ENCODE data around the gene RNF130.
"Not testable (repeated sequence)": the region's sequence is repeated elsewhere in the genome, so short reads cannot be mapped to it uniquely, and the experiment has no call there.

RNF130 gene

GRCh38 chr5:179967489-179967888 is 104.1 kb downstream of the RNF130 start:
- DNase-seq: no peak

DNA sequence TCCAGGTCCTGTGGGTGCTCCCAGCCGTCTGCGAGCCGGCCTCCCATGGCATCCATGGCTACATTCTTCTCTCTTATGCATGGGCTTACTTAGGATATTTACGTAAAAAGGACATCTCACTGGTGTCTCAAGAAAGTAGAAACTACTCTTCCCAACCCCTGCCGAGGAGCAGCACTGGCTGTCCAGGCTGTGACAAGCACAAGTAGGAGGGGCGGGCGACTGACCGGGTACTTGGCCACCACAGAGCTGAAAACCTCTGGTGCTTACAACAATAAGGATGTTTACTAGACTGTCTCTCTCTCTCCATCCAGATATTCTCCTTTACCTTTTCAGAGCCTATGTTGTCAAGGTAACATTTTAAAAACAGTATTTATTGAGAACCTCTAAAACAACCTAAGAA is 107.5 kb downstream of the RNF130 start:
- peak; percentile 50 for DNase-seq

DNA sequence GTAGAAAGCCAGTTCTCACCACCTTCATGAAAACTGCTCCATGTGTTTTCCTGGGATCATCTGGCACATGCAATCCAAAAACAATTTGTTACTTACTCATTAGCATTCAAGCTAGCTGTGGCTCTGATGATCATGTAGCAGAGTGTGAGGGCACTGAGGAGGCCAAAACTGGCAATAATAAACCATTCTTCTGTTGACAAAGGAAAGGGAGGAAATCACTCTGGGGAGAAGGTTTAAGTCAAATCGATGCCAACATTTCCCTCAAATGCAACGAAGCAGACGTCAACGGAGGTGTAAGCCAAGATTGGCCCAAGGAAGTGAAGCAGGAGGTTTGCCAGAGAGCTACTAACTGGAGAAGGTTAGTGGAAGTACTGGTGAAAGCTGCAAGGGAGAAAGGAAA is 108.2 kb downstream of the RNF130 start:
- DNase-seq: peak; percentile 35

DNA sequence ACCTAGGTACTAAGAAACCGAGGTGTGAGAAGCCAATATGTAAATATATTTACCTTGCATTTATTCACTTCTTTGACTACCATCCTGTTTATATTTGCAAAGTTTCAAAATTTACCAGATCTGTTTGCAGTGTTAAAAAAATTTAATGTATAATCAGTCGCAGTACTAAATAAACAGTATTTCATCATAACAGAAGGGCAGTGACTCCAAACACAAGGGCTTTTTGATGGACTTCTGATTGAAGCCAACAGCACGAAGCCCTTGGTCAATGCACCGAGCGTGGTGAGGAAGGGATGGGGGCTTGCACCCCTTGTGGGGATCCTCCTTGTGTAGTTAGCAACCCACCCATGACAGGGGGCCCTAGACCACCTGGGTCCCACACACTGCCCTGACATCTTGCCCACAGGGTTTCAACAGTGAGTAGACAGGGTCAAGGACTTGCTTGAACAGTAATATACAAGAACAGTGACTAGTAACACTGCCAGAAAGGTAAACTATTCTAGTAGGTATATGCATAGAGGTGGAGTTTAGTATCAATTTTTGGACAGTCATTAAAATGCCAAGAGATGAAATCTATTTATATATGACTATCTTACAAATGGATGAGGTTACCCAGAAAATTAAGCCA is 111.2 kb downstream of the RNF130 start:
- no peak for DNase-seq

GRCh38 chr5:179959641-179960040 is 111.9 kb downstream of the RNF130 start:
- no peak for DNase-seq

DNA sequence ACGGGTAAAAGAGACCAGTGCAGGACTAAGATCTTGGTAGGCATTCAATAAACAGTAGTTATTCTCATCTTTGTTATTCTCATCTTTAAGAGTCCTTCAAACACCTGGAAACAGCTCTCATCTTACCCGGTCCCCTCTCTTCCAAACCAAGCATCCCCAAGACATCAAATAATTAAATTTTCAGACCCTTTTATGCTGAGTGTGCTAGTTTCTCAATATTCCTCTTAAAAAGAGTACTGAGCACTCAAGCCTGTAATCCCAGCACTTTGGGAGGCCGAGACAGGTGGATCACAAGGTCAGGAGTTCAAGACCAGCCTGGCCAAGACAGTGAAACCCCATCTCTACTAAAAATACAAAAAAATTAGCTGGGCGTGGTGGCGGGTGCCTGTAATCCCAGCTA is 112.4 kb downstream of the RNF130 start:
- not testable (repeated sequence) for DNase-seq

DNA sequence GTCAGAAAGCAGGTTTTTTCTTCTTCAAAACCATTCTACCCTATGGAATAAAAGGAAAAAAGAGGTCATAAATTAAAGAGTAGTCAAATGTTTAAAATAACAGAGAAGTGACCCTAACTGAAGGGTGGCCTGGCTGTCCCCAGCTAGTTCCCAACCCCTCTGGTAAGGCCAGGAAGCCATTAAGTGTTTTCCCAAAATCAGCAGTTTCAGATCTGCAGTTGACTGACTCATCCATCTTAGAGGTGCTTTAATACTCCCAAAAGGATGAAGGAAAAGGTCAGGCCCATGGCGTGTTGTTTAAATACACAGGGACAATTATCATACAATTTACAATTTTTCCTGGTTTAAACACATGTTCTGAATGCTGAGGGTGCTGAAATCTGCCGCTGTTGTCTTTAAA is 115.9 kb downstream of the RNF130 start:
- DNase-seq: no peak

- DNase-seq: no peak
These were observed 116.5 kb downstream of the RNF130 start for GRCh38 chr5:179955062-179955461.

- no peak for DNase-seq
These were observed 117.1 kb downstream of the RNF130 start for GRCh38 chr5:179954434-179954833.

DNA sequence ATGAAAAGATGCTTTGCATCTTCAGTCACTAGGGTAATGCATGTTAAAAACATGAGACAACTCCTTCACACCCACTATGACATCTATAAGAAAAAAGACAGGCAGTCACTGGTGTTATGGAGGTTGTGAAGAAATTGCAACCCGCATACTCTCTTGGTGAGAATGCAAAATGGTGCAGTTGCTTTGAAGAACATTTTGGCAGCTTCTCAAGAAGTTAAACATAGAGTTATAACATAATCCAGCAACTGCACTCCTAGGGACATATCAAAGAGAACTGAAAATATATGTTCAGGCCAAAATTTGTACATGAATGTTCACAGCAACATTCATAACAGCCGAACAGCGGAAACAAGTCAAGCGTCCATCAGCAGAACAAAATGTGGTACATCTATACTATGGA is 117.6 kb downstream of the RNF130 start:
- DNase-seq: no peak

GRCh38 chr5:179936976-179937681 is 134.4 kb downstream of the RNF130 start:
- no peak for DNase-seq

DNA sequence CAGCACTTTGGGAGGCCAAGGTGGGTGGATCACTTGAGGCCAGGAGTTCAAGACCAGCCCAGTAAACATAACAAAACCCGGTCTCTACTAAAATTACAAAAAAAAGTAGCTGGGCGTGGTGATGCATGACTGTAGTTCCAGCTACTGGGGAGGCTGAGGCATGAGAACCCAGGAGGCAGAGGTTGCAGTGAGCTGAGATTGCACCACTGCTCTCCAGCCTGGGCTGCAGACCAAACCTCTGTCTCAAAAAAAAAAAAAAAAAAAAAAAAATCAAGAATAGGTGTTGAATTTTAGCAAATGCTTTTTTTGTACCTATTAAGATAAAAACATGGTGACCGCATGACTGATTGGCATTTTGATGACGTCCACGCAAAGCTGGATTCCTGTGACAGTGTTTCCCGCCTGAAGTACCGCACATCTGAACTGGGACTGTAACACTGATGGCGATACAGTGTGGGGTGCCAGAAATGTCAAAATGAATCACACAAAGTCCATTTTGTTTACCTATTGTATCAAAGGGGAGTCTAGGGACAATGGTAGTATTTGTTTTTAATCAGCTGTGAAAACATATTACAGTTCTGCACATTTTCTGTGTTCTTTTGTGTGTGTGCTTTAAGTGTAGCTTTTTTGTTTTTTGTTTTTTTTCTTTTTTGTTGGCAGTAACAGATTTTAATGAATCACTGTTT is 140.6 kb downstream of the RNF130 start:
- no peak for DNase-seq

DNA sequence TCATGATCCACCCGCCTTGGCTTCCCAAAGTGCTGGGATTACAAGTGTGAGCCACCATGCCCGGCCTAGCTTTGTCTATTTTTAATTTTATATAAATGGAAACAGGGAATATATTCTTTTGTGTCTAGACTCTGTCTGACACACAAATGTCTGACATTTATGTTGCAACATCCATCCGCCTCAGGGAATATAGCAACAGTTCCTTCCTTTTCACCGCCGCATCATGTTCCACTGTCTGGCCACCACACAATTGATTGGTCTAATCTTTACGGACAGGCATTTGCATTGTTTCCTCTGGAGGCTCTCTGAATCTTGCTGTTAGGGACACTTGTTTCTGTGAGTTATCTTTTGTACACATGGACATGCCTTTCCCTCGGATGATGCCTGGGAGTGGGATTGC is 143.7 kb downstream of the RNF130 start:
- DNase-seq: no peak

DNA sequence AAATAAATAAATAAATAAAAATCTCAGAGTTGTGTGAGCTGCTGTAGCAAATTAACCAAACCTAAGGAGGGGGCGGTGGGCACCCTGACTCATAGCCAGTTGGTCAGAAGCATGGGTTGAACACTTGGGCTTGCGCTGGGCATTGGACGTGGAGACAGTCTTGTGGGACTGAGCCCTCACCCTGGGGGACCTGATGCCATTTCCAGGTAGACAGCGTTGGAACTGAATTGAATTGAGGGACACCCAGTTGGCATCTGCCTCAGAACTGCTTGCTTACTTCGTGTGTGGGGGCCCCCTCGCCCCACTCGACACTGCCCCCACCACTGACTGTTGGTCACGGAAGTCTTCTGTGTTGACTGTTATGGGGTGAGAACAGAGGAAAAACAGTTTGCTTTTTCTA is 144.9 kb downstream of the RNF130 start:
- DNase-seq: no peak

DNA sequence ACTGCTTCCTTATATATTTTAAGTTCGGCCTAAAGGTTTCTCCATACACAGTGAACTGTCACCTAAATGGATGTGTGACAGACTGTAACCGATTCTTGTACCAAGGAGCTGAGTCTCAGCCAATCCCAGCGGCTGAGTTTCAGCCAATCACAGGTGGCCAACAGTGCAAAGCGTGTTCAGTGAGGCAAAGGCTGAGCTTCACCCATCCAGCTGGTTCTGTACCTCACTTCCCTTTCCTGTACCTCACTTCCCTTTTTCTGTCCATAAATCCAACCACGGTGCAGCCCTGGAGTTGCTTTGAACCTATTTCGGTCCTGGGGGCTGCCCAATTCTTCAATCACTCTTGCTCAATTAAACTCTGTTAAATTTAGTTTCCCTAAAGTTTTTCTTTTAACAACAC is 148.1 kb downstream of the RNF130 start:
- DNase-seq: no peak

- no peak for DNase-seq
These were observed 151.4 kb downstream of the RNF130 start for GRCh38 chr5:179920175-179920574.

- no peak for DNase-seq
These were observed 152.0 kb downstream of the RNF130 start for GRCh38 chr5:179919487-179920060.

- DNase-seq: no peak
These were observed 152.6 kb downstream of the RNF130 start for GRCh38 chr5:179918742-179919486.

DNA sequence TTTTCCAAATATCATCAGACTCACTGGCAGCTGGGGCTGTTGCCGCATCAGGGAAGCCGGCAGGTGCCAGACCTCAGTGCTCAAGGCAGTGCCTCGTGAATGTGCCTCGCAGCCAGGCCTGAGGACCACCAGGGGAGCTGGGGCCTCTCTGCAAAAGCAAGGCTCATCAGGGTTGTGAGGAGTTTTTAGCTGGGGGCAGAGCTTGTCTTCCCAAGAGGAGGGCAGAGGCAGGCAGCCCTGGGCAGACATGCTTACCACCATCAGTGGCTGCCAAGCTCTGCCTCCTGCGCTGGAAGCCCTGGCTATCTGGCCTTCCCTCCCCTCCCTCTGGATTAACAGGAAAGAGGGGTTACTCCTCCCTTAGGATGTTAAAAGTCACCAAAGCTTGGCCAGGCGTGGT is 155.0 kb downstream of the RNF130 start:
- DNase-seq: no peak

GRCh38 chr5:179915406-179915935 is 156.1 kb downstream of the RNF130 start:
- DNase-seq: no peak

- DNase-seq: no peak
These were observed 157.4 kb downstream of the RNF130 start for GRCh38 chr5:179914032-179914755.

DNA sequence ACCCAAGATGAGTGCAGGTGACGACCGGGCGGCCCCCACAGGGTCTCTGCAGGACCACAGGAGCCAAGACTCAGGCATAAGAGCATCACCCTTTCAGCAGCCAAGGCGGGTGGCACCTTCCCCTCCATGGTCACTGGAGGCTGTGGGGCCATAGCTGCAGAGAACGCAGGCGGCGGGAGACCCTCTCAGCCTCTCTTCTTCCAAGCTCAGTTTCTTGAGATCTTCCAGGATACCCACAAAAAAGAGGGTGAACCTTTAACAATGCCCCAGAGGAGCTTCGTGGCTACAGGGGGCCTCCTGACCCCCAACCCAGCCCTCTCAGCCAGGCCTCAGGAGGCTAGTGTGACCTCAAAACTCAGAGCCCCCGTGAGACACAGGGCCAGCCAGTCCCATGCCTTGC is 158.1 kb downstream of the RNF130 start:
- DNase-seq: no peak

All from midbrain (tissue), 1 donor.